ENCODE data around the gene NHLRC4.
A peak's percentile ranks its signal among the peaks of the same experiment; 100 is the strongest.

NHLRC4 gene

DNA sequence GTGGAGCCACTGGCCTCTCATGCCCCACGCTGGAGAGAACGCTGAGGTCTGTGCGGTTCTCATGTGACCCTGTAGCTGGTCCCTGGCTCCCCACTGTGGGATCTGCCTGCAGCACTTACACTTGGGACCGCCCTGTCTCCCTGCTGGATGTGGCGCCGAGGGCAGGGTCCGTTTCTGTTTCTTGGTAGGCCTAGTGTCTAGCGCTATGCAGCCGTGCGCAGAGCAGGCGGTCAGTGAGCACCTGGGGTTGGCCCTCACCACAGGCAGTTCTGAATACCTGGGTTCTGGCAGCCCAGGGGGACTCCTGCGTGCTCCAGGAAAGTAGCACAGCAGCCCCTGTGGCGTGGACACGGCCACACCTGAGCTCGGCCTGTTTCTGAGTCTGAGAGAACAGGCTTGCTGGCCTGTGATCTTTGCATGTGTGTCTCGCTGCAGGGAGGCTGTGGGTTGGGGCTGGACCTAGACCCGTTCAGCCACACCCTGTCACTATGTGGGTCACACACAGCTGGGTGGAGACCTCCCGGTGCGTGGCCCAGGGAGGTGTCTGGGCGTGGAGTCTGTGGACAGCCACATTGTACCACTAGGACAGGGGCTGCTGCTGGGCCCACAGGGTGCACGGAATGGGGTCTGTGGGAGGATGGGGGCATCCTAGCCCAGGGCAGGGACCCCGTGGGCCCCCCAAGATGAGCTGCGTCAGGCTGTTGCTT lies 36.5 kb upstream of the NHLRC4 start:
- DNase-seq, result no peak

DNA sequence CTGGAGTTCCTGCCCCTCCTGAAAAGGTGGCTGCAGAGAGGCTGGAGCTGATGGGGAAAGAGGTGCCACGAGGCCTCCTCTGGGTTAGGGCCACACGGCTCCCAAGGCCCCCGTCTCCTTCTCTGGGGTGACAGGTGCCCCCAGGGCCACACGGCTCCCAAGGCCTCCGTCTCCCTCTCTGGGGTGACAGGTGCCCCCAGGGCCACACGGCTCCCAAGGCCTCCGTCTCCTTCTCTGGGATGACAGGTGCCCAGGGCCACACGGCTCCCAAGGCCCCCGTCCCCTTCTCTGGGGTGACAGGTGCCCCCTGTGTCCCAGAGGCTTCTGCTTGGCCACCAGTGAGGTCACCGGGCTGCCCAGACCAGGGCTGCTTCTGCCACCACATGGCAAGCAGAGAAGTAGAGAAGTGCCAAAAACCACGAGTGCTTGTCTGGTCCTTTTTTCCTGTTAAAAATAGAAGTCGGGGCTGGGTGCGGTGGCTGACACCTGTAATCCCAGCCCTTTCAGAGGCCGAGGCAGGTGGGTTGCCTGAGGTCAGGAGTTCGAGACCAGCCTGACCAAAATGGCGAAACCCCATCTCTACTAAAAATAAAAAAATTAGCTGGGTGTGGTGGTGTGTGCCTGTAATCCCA lies 35.2 kb upstream of the NHLRC4 start:
- no peak for DNase-seq

DNA sequence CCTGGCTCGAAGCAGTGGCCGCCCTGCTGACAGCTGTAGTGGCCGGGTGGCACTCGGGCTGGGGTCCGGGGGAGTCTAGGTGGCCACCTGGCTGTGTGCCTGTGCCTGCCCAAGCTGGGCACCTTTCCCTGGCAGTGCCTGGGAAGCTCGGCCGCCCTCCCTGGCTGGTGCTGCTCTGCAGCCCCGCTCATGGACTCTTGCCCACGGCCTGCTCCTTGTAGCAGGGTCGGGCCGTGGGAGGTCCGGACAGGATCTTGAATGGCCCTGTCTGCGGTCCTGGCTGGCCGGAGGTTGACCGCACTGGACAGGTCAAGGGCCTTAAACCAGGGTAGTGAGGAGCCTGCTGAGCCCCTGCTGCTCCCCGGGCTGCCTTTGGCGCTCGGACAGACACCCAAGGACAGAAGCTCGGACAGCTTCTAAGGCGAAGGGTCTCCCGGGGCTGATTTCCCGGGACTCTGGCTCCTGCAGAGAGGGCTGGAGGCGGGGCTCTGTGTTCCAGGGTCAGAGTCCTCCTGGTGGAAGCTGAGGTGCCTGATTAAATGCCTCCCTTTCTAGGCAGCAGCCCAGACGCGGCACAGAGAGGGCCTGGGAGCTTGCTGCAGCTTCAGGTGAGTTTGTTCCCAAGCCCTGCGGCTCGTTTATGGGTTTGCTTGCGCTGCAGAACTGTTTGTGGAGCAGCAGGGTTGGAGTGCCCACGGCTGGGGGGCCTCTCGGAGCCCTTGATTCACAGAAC lies 33.2 kb upstream of the NHLRC4 start:
- DNase-seq, result no peak

DNA sequence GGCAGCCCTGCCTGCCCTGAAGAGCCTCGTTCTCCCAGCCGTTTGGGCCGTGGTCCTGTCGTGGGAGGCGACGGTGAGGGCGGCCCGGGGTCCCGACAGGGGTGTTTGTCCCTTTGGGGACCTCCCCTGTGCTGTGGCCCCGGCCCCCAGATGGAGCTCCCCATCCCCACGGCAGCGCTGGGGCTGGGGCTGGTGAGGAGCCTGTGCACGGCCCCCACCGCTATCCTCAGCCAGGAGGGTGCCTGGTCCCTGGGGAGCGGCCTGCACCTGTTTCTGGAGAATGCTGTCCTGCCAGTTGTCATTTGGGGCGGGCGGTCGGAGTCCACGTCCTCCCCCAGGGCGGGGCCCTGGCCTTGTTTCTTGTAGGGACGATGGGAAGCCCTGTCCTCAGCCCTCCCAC lies 32.7 kb upstream of the NHLRC4 start:
- no peak for DNase-seq

DNA sequence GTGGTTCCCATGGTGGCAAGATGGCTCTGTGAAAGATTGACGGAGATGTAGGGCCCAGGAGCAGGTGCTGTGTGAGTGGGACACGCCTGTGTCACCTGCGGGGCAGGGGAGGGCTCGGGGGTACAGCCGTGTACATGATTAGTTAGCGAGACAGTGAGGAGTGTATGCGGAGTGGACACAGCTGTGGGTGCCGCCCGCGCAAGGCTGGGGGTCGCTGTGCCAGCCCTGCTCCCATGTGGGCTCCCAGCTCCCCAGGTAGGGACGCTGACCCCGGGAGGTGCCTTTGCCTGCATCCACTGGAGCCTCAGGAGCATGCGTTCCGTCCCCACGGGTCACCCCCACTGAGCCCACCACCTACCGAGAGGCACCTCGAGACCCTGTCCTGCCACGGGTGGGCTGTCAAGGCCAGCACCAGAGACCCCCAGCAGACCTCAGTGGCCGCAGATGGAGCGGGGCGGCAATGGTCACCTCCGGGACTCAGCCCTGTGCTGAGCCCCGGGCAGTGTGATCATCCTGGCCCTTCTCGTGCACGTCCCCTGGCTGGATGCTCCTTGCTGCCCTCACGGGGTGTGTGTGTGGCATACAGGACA lies 31.9 kb upstream of the NHLRC4 start:
- no peak for DNase-seq

DNA sequence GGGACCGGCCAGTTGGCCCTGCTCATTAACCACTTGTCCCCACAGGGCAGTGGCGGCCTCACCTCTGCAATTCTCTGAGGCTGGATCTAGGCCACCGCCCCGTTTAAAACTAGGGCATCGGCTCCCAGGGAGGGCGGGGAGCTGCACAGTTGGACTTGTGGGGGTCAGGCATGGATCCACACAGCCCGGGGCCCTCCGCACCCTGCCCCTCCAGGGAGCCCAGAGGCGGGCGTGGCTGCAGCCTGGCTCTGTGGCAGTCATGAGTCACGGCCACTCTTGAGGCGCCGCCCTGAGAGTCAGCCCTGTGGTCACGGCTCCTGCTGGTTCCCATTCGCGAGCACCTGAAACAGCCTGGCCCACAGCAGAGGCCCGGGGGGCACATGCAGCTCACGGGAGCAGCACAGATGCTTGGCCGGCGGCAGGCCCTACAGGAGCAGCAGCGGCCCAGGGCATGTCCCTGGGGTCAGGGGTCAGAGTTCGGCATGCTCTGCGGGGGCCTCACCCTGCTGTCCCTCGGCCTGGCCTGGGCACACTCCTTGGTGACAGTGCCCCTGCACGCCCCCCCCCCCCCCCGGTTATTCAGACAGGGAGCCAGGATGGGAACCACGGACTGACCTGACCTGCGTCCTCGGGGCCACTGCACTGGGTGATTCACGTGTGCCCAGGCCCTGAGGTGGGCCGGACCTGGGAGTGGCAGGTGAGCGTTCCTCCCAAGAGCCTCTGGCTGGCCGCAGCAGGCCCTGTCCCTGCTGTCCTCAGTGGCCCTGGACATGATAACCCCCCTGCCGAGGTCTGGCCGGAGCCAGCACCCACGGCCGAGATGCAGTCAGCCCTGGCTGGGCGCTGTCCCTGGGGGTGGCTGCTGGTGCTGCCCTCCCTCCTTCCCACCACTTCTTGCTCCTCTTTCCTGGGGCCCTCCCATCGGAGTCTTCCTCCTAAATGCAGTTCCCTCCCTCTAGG lies 31.1 kb upstream of the NHLRC4 start:
- peak in 1 of 3 experiments; percentile 19 for DNase-seq

DNA sequence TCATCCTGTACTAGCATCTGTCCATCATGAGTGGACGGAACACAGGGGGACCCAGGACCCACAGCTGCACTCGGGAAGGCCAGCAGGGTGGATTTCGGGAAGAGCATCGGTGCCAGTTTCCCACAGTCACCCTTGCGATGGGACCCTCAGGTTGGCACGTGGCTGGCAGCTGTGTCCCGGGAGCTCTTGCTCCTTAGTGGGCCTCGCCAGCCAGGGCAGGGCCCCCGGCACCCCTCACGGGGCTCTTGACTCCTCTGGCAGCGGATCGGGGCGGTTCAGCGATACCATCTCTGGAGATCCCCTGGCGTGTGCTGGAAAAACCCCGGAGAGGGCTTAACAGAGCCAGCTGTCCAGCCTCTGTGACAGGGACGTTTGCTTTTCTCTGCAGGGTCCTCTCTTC lies 30.1 kb upstream of the NHLRC4 start:
- no peak for DNase-seq

DNA sequence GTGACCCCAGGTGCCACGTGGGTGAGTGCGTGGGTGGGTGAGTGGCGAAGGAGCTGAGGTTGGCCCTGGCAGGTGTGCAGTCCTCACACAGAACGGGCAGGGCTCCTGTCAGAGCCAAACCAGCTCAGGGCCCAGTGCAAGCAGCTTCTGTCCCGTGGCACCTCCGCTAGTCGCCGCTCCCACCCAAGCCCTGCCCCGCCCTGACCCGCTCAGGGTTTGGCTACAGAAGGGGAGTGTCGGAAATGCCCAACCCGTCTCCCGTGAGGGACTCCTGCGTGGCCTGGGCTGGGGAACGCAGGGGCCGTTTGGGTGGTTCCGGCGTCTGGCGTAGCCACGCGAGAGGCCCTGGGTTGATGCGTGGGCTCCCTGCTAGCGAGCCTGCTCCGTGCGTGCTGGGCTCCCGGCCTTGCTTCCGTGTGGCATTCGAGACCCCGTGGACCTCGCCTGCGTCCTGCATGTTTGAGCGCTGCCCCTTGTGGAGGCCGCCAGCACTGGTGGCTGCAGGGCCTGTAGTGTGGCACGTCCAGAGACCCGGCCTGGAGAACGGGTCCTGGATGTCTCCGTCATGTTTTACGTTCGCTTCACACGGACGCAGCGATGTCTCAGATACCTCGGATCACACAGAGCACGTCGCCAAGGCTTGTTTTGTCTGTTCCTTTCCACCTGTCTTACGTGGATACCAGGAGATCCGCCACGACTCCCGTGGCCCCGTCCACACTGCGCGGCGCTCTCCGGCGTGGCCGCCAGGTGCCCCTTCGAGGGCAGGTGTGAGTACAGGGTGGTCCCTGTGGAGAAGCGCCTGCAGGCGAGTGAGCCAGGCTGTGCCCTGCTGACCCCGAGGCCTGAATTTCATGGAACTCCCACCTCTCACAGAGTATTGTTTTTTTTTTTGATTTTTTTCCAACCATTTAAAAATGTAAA lies 29.1 kb upstream of the NHLRC4 start:
- no peak for DNase-seq

DNA sequence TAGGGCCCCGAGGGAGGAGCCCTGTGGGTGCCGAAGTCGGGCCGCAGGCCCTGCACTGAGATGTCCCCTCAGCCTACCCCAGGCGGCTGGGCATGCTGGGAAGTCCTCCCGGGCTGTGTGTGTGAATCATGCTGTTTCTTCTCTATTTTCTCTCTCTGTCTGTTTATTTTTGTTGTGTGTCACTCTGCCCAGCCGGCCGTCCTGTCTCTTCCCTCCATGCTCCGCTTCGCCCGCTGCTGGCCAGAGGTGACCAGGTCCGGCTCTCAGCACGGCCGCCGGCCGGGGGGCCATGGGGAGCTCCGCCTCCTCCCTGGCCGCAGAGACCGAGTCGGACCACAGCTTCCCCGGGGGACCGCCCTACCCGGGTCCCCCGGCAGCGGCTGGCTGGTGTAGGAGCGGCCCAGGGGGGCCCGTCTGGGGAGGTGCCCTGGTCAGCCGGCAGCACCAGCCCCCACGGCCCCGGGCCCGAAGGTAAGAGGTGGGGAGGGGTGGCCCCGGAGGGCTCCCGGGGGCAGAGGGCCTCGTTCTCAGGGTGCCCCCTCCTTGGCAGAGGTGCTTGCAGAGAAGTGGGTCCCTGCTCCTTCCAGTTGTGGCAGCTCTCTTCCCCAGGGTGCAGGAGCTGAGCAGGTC lies 26.8 kb upstream of the NHLRC4 start:
- DNase-seq, result no peak

DNA sequence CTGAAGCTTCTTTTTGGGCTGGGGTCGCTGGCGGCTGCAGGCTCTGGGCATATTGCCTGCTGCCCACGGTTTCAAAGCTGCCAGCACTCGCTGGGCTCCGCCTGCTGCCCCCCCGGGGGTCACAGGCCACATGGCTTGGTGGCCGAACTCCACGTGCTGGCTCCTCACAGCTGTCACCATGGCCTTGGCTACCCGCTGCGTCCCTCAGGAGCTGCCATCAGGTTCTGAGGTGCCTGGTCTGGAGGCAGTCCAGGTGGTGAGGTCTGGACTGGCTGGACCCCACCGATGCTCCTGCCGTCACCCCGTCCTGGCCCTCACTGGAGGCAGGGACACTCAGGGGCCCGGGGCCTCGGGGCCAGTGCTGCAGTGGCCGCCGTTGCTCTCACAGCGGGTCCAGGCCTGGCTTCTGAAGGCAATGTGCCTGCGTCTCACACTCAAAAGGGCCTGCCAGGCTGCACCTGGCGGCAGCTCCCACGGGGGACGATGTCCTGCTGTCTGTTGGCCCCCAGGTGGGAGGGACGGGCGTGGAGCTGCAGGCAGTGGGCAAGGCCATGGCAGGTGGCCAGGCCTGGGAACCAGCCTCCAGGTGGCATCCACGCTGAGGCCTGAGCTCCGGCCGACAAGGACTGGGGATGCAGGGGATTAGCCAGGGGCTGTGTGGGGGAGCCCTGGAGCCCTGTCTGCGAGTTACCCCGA lies 26.0 kb upstream of the NHLRC4 start:
- DNase-seq, result no peak

DNA sequence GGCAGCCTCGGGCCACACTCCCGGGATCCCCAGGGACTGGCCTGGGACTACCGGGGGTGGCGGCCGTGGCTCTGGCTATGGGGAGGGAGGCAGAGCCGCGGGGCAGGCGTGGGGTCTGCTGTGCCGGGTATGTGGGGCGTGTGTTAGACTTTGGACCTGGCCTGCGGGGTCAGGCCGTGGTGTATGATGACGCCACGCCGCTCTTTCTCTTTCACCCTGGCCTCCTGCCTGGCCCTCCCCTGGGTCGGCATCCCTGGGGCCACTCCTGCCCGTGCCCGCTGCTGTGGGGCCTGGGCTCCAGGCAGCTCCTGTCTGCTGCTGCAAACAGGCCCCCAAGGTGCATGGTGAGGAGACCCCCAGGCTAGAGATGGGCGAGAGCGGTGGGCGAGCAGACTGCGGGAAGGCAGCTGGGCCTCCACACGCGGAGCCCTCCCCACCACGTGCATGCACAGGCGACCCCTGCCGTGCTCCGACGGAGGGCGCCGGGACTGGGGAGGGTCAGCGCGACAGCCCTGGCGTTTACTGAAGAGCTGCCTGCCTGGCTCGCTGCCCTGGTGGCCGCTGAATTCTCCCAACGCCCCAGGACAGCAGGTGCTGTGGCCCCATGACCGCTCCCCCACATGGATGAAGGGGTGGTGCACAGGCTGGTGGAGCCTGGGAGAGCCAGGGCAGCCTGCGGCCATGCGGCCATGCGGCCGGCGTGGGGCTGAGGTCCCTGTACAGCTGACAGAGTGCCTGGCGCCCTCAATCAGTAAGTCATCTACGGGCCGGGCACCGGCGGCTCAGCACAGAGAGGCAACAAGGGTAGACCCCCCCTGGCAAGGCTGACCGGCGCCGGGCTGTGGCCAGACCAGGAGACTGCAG lies 23.3 kb upstream of the NHLRC4 start:
- no peak for DNase-seq

DNA sequence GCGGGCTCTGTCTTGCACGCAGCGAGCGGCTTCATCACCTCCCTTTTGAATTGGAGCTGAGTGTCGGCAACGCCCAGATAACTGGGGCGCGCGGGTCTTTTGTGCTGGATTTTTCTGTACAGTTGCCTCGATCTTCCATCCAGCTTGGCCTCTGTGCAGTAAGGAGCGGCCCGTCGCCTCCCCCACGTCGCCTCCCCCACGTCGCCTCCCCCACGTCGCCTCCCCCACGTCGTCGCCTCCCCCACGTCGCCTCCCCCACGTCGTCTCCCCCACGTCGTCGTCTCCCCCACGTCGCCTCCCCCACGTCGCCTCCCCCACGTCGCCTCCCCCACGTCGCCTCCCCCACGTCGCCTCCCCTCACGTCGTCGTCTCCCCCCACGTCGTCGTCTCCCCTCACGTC lies 22.3 kb upstream of the NHLRC4 start:
- DNase-seq, result no peak

DNA sequence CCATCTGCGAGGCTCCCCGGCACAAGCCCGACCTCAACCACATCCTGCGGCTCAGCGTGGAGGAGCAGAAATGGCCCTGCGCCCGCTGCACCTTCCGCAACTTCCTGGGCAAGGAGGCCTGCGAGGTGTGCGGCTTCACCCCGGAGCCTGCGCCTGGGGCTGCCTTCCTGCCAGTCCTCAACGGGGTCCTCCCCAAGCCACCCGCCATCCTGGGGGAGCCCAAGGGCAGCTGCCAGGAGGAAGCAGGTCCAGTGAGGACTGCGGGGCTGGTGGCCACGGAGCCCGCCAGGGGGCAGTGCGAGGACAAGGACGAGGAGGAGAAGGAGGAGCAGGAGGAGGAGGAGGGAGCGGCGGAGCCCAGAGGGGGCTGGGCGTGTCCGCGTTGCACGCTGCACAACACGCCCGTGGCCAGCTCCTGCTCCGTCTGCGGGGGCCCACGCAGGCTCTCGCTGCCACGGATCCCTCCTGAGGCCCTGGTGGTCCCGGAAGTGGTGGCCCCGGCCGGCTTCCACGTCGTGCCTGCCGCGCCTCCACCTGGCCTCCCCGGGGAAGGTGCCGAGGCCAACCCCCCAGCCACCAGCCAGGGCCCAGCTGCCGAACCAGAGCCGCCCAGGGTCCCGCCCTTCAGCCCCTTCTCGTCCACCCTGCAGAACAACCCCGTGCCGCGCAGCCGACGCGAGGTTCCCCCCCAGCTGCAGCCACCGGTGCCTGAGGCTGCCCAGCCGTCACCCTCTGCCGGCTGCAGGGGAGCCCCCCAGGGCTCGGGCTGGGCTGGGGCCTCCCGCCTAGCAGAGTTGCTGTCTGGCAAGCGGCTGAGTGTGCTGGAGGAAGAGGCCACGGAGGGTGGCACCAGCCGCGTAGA lies 19.7 kb upstream of the NHLRC4 start:
- DNase-seq, result peak in 2 of 3 experiments; percentile 10 to 65

DNA sequence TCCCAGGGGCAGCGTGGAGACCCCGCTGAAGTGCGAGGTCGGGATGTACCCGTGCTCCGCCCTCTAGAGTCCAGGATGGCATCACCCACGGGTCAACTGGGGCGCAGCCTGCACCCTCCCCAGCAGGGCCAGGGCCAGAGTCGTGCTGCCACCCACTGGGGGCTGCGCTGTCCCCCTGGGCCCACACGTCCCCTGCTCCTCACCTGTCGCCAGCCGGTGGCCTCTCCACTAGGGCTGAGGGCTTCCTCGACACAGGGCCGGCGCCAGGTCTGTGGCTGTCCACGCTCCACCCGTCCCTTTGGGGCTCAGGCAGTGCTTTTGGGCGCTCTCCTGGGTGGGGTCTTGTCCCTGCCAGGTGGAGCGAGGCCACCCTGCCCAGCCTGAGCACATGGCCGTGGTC lies 18.2 kb upstream of the NHLRC4 start:
- no peak for DNase-seq

DNA sequence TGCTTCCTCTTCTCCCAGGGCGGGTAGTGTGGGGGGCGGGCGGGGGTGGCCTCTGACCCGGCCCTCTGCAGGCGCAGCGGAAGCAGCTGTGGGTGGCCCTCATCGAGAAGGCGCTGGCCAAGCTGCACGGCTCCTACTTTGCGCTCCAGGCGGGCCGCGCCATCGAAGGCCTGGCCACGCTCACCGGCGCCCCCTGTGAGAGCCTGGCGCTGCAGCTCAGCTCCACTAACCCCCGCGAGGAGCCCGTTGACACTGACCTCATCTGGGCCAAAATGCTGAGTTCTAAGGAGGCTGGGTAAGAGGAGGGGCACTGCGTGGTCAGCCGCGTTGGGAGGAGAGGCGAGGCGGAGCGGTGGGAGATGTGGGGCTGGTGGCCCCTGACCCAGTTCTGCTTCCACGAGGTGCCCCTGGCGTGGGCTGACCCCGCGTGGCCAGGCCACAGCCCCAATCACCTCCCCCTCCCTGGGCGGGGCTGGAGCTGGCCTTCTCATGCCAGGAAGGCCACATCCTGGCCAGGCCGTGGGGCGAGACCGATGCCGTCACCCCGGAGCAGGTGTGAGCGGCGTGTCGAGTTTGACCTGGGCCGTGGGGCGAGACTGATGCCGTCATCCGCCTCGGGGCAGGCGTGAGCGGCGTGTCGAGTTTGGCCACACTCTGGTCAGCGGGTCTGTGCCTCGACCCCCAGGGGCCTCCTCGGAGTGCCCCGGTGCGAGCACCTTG lies 17.1 kb upstream of the NHLRC4 start:
- DNase-seq, result no peak

DNA sequence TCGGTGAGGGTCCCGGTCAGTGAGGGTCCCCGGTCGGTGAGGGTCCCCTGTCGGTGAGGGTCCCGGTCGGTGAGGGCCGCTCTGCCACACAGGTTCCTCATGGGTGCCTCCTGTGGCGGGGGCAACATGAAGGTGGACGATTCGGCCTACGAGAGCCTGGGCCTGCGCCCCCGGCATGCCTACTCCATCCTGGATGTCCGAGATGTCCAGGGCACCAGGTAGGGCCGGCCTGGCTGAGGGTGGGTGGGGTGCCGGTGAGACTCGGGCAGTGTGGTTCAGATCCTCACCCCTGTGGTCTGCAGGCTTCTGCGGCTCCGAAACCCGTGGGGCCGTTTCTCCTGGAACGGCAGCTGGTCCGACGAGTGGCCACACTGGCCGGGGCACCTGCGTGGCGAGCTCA lies 15.6 kb upstream of the NHLRC4 start:
- no peak for DNase-seq

DNA sequence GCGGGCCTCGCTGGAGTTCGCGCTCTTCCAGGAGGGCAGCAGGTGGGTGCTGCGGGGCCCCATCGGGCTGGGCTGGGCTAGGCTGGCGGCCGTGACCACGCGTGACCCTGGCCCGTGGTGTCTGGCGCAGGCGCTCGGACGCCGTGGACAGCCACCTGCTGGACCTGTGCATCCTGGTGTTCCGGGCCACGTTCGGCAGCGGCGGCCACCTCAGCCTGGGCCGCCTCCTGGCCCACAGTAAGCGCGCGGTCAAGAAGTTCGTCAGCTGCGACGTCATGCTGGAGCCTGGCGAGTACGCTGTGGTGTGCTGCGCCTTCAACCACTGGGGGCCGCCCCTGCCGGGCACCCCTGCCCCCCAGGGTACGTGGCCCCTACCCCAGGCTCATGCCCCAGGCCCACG lies 14.6 kb upstream of the NHLRC4 start:
- DNase-seq, result no peak

Measured in NCI-H1417 (cell line).